Fibroblast of gingiva (primary cell): Measurements from ENCODE around the gene TNFSF8.

Experiments used
- DNase-seq: peaks from one replicate; pipeline ENCODE4 v3.0.0-alpha.2; 2011; ENCODE audit warnings: low read depth

TNFSF8 gene

DNA sequence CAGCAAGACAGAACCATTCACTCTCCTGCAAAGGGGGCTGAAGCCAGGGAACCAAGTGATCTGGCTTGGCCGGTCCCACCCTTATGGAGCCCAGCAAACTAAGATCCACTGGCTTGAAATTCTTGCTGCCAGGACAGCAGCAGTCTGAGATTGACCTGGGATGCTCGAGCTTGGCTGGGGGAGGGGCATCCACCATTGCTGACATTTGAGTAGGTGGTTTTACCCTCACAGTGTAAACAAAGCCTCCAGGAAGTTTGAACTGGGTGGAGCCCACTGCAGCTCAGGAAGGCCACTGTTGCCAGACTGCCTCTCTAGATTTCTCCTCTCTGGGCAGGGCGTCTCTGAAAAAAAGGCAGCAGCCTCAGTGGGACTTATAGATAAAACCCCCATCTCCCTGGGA, 60.5 kb downstream of the TNFSF8 start:
- no peak for DNase-seq

- DNase-seq: no peak
Measured at GRCh38 chr9:114869378-114869777, 61.0 kb downstream of the TNFSF8 start.

GRCh38 chr9:114867327-114867726, 63.1 kb downstream of the TNFSF8 start:
- DNase-seq: no peak

- no peak for DNase-seq
Measured at GRCh38 chr9:114864471-114864870, 65.9 kb downstream of the TNFSF8 start.

DNA sequence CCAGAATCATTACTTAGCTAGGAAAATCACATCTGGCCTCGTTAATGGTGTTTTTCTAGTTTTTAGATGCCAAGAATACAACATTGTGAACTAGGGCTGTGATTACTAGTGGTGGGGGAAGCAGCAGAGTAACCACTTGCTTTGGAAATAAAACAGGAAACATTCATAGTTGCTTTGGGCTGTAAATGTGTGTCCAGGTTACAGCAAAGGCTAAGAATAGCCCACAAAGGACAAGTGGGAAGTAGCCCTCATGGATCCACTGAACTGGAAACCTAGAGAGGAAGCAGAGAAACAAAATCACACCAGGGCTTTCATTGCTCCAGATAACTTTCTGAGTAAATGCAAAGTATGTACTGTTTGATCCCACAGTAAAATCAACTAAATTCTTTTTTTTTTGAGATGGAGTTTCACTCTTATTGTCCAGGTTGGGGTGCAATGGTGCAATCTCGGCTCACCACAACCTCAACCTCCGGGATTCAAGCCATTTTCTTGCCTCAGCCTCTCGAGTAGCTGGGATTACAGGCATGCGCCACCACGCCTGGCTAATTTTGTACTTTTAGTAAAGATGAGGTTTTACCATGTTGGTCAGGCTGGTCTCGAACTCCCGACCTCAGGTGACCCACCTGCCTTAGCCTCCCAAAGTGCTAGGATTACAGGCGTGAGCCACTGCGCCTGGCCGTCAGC, 68.3 kb downstream of the TNFSF8 start:
- no peak for DNase-seq

- no peak for DNase-seq
Measured at GRCh38 chr9:114861273-114861672, 69.1 kb downstream of the TNFSF8 start.

- peak; percentile 12 for DNase-seq
Measured at GRCh38 chr9:114860187-114860586, 70.2 kb downstream of the TNFSF8 start.

DNA sequence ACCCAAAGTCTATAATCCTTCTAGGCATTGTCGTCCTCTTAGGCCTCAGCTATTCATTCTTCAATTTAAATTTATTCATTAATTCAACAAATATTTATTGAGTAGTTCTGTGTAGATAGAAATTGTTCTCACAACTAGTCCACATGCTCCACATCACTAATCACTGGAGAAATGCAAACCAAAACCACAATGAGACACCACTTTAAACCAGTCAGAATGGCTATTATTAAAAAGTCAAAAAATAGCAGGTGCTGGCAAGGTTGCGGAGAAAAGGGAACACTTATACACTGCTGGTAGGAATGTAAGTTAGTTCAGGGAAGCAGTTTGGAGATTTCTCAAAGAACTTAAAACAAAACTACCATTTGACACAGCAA, 73.5 kb downstream of the TNFSF8 start:
- DNase-seq: no peak

DNA sequence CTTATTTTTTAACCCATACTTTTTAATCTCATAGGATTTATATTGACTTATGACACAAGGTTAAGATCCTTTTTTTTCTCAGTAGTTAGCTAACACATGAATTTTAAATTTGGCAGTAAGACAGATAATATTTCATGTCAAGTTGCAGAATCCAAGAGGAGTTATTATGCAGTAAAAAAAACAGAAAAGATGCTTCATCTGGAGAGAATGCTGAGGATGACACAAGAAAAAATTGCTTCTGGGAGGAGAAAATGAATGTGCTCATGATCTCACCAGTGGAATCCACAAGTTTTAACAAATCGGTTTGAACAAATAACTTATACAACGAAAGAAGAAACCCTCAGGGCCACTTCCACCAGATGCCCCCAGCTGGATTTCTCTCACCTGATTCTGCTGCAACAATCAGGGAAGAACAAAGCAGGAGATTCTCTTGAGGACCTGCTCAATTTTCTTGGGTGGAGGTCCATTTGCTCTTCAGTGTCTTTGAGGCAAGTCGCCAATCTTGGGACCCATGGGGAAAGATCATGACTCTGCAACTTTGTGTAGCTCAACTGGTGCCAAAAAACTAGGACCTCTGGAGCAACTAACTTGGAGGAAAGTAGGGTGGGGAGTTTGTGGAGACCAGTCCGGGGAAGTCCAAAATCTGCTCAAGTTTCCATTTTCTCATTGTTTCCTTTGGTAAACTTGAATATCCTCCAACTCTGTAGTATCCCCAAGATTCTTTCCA, 74.0 kb downstream of the TNFSF8 start:
- peak; percentile 97 for DNase-seq

DNA sequence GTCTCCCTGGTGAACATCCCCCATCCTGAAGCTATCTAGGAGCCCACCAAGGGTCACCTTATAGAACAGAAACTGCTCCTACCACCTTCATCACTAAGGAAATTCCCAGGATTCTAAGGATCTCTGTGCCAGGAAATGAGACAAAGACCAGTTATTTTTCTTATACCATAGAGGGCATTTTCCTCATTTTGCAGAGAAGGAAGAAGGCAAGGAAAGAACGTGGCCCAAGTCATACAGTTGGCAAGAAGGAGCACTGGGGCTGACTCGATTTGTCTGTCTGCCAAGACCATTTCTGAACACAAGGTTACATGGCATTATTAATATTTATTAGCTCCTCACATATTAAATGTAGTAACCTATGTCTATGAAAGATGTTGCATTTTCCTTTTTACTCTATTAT, 74.9 kb downstream of the TNFSF8 start:
- DNase-seq: peak; percentile 31

DNA sequence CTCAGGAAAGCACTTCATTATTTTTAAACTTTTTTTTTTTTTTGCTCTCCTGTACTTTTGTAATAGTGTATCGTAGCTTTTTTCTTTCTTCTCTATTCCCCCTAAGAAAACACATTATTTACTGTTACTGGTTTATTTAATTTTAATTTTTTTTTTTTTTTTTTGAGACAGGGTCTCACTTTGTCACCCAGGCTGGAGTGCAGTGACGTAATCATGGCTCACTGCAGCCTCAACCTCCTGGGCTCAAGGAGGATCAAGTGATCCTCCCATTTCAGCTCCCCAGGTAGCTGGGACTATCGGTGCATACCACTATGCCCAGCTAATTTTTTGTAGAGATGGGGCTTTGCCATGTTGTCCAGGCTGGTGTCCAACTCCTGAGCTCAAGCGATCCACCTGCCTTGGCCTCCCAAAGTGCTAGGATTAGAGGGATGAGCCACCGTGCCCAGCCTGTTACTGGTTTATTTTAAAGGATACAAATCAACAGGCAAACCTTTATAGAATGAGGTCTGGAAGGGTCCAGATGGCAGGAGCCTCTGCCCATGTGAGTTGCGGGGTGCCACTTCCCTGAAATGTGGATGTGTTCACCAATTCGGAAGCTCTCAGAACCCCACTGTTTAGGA, 75.5 kb downstream of the TNFSF8 start:
- DNase-seq: no peak

GRCh38 chr9:114853071-114853855, 77.1 kb downstream of the TNFSF8 start:
- DNase-seq: no peak

GRCh38 chr9:114852050-114852594, 78.3 kb downstream of the TNFSF8 start:
- DNase-seq: peak; percentile 97

- DNase-seq: no peak
Measured at GRCh38 chr9:114851306-114851705, 79.1 kb downstream of the TNFSF8 start.
